ENCODE measurements around the gene RRAS. TPM values are rescaled to one million over a fixed set of nuclear protein-coding genes. Genes with fewer than 3 reads are reported as not detected.

RRAS gene
- 10 to 100 TPM; 12.0 to 13.4 TPM for total RNA-seq
- 10 to 100 TPM; 28.0 to 32.1 TPM for polyA plus RNA-seq

DNA sequence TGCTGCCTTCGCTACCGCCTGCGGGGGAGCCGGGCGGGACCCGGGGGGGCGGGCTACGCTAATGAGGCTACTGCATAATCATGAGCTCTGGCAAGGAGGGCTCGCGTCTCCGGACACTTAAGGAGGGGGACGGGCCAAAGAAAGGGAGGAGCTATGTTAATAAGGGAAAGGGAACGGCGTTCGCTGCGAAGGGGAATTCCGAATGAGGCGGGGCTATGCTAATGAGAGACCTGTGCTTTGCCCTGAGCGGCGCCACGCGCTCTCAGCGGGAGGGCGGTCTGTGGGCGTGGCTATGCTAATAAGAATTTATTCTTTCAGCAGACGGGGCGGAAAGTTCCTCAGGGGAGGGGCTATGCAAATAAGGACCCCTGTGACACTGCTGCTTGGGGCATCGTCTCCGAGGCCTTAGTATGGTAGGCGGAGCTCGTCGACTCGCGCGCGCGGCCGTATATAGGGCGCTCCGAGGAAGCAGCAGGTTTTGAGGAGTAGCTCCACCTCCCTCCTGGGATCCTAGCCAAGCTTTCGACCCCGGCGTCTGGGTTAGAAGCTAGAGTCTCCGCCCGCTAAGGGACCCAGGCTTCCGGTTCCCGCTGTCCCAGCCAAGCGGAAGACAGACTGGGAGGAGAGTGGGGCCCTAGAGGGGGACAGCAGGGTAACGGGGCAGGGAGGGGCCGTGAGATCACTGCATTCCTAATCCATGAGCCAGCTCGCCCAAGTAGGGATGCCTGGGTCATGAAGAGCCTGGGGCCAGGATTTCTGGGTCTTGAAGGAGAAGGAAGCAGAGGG is at the start of gene RRAS:
Gene RRAS (minus strand): TSS at position 31 of the 786 bp plus-strand sequence. CDS start 45 bp downstream, outside the sequence.
- no peaks in the 10 kb centered on the region for H3K36me3 ChIP-seq (ENCODE audit: insufficient read depth, low read length)
- Mint-ChIP-seq H3K4me1 (peaks cover 44 to 73% (median 56%) of the 10 kb centered on the region in 4 donors), H3K9me3 (peaks cover 0 to 2% (median 0%) of the 10 kb centered on the region in 8 donors), H3K27me3 (no peaks in the 10 kb centered on the region), H3K36me3 (peaks cover 3 to 15% of the 10 kb centered on the region in 2 donors), H3K4me3 (peak within 1 kb of the TSS; percentile 89 to 95 (median 92)), H3K27ac (peak within 1 kb of the TSS; percentile 96 to 100 (median 99))
- intact Hi-C loops (cut with micrococcal nuclease): loop anchor here (1.0 to 5.0 kb wide), 9 partner anchors 37 to 1318 kb away; partner anchors contain the start of genes AKT1S1, ALDH16A1, GYS1 and LMTK3
- peak within 1 kb of the TSS; percentile 42 to 73 for H3K4me3 ChIP-seq (ENCODE audit: low read length in 2 of 2)
- peaks cover 63% of the 10 kb centered on the region for H3K4me1 ChIP-seq (ENCODE audit: insufficient read depth, low read length)
- DNase-seq: peak; percentile 99 to 100 (median 100)
- H3K27ac ChIP-seq (ENCODE audit: low read depth, low read length): peak within 1 kb of the TSS; percentile 97
- H3K9me3 ChIP-seq (ENCODE audit: control insufficient read depth in 1 of 2, low read length in 2 of 2): no peaks in the 10 kb centered on the region
- CTCF ChIA-PET (ENCODE audit: partially characterized antibody): interaction anchor here (0.5 to 2.9 kb wide), 17 partner anchors 9 to 248 kb away, joined by 3 to 22 read pairs (median 4); partner anchors contain the start of genes BCL2L12, FUZ, IRF3 and NOSIP
- H3K27me3 ChIP-seq (ENCODE audit: insufficient read depth, low read length): no peaks in the 10 kb centered on the region
- POLR2A ChIA-PET (ENCODE audit: partially characterized antibody): interaction anchor here (0.6 to 5.0 kb wide), 34 partner anchors 9 to 765 kb away, joined by 3 to 146 read pairs (median 5); partner anchors contain the start of genes AKT1S1, ALDH16A1, BCL2L12 and FLT3LG

- Histone ChIP-seq H3K4me3 (ENCODE audit: low read length in 2 of 2) (peak within 1 kb of the TSS in 1 of 2 donors; percentile 49), H3K4me1 (ENCODE audit: insufficient read depth, low read length) (peaks cover 27% of the 10 kb centered on the region)
- no peaks in the 10 kb centered on the region for H3K9me3 Mint-ChIP-seq
Measured at GRCh38 chr19:49689133-49690078, 49.5 kb upstream of the RRAS start, which contains the start of gene ADM5. Gene ADM5, plus strand, starts transcription at chr19:49689594. Its CDS starts 244 bp downstream, at chr19:49689838.

DNA sequence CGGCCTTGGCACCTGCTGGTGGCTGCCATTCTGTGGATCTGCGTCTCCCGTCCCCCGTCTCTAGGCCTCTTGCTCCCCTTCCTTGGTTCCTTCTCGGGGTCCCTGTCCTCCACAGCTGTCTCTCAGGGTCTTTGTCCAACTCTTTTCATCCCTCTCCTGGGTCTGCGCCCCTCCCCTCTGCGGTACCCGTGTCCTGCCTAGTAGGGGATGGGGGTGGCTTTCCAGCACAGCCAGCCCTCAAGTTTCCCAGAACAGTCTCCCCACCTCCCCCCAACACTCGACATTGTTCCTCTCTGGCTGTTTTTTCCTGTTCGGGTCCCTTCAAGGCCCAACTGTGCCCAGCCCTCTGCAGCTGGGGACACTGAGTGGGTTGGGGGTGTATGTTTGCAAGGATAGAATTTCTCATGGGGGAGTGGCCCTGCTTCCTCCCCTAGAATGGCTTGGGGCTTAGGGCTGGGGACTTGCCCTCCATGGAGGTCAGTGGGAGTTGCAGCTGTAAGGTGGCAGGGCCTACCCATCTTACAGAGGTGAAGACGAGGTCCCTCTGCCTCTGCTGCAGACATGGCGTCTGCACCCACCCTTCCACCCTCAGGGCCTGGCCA is 48.7 kb upstream of the RRAS start:
- Mint-ChIP-seq H3K4me3 (no peak overlapping the region), H3K4me1 (peaks cover 12 to 27% (median 17%) of the 10 kb centered on the region in 4 donors), H3K36me3 (peaks cover 15 to 31% of the 10 kb centered on the region in 2 donors), H3K27me3 (peaks cover 8 to 13% of the 10 kb centered on the region in 2 donors), H3K9me3 (no peaks in the 10 kb centered on the region), H3K27ac (peak overlapping the region in 2 of 7 donors; percentile 10 to 31)
- intact Hi-C loops (cut with micrococcal nuclease): no loop called here
- Histone ChIP-seq H3K4me1 (ENCODE audit: insufficient read depth, low read length) (peaks cover 27% of the 10 kb centered on the region), H3K27me3 (ENCODE audit: insufficient read depth, low read length) (peaks cover 4% of the 10 kb centered on the region), H3K9me3 (ENCODE audit: control insufficient read depth in 1 of 2, low read length in 2 of 2) (no peaks in the 10 kb centered on the region), H3K4me3 (ENCODE audit: low read length in 2 of 2) (no peak overlapping the region), H3K36me3 (ENCODE audit: insufficient read depth, low read length) (peaks cover 24% of the 10 kb centered on the region), H3K27ac (ENCODE audit: low read depth, low read length) (no peak overlapping the region)
- POLR2A ChIA-PET (ENCODE audit: partially characterized antibody): no interaction called here
- CTCF ChIA-PET (ENCODE audit: partially characterized antibody): no interaction called here
- DNase-seq: peak in 1 of 5 donors; percentile 15

More at GRCh38 chr19:49689133-49690078, 49.5 kb upstream of the RRAS start, which contains the start of gene ADM5:
- Mint-ChIP-seq H3K27me3 (peaks cover 10 to 16% of the 10 kb centered on the region in 2 donors), H3K4me3 (peak within 1 kb of the TSS; percentile 85 to 94 (median 90)), H3K27ac (peak within 1 kb of the TSS in 6 of 7 donors; percentile 25 to 84 (median 47)), H3K4me1 (peaks cover 14 to 27% (median 17%) of the 10 kb centered on the region in 4 donors), H3K36me3 (peaks cover 10 to 23% of the 10 kb centered on the region in 2 donors)
- peak in 2 of 5 donors; percentile 19 to 46 for DNase-seq
- Histone ChIP-seq H3K27ac (ENCODE audit: low read depth, low read length) (no peak within 1 kb of the TSS), H3K36me3 (ENCODE audit: insufficient read depth, low read length) (peaks cover 16% of the 10 kb centered on the region), H3K27me3 (ENCODE audit: insufficient read depth, low read length) (peaks cover 4% of the 10 kb centered on the region), H3K9me3 (ENCODE audit: control insufficient read depth in 1 of 2, low read length in 2 of 2) (no peaks in the 10 kb centered on the region)
- POLR2A ChIA-PET (ENCODE audit: partially characterized antibody): interaction anchor here (1.3 kb wide), 1 partner anchor 13 kb away, joined by 4 read pairs; no protein-coding TSS in a partner anchor
- intact Hi-C loops (cut with micrococcal nuclease): no loop called here
- CTCF ChIA-PET (ENCODE audit: partially characterized antibody): interaction anchor here (0.9 to 1.6 kb wide), 4 partner anchors 9 to 28 kb away, joined by 3 to 5 read pairs (median 3); no protein-coding TSS in a partner anchor

DNA sequence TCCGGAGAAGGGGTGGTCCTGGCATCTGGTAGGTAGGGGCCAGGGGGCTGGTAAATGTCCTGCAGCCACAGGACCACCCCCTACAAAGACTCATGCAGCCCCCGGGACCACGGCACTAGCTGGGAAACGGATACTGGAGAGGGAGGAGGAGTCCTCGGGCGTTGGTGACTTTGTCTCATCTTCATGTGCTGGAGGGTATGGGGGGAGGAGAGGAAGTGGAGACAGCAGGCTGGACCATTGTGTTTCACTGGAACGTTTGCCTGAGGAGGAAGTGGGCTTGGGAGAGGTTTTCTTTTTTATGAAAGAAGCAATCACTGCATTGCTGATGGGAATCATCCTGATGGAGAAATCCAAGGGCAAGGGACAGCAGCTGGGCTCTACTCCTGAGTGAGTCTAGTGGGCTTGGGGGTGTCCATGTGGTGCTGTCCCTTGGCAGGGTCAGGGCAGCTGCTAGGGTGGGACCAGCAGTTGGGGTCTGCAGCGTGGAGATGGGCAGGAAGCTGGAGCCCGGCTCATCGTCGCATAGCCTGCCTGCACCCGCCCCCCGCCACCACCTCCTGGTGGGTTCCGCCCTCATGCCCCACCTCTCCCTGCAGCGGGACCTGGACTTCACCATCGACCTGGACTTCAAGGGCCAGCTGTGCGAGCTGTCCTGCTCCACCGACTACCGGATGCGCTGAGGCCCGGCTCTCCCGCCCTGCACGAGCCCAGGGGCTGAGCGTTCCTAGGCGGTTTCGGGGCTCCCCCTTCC is 47.8 kb upstream of the RRAS start:
- Histone ChIP-seq H3K27me3 (ENCODE audit: insufficient read depth, low read length) (peaks cover 4% of the 10 kb centered on the region), H3K4me1 (ENCODE audit: insufficient read depth, low read length) (peaks cover 27% of the 10 kb centered on the region), H3K4me3 (ENCODE audit: low read length in 2 of 2) (no peak overlapping the region), H3K36me3 (ENCODE audit: insufficient read depth, low read length) (peaks cover 25% of the 10 kb centered on the region), H3K27ac (ENCODE audit: low read depth, low read length) (no peak overlapping the region), H3K9me3 (ENCODE audit: control insufficient read depth in 1 of 2, low read length in 2 of 2) (no peaks in the 10 kb centered on the region)
- Mint-ChIP-seq H3K9me3 (no peaks in the 10 kb centered on the region), H3K36me3 (peaks cover 15 to 36% of the 10 kb centered on the region in 2 donors), H3K27ac (peak overlapping the region in 3 of 7 donors; percentile 8 to 77 (median 37)), H3K4me3 (no peak overlapping the region), H3K27me3 (peaks cover 8 to 13% of the 10 kb centered on the region in 2 donors), H3K4me1 (peaks cover 12 to 27% (median 17%) of the 10 kb centered on the region in 4 donors)
- intact Hi-C loops (cut with micrococcal nuclease): no loop called here
- DNase-seq: peak in 1 of 5 donors; percentile 36
- POLR2A ChIA-PET (ENCODE audit: partially characterized antibody): interaction anchor here (0.6 to 1.1 kb wide), 2 partner anchors 9 to 28 kb away, joined by 3 to 4 read pairs; no protein-coding TSS in a partner anchor
- CTCF ChIA-PET (ENCODE audit: partially characterized antibody): no interaction called here

DNA sequence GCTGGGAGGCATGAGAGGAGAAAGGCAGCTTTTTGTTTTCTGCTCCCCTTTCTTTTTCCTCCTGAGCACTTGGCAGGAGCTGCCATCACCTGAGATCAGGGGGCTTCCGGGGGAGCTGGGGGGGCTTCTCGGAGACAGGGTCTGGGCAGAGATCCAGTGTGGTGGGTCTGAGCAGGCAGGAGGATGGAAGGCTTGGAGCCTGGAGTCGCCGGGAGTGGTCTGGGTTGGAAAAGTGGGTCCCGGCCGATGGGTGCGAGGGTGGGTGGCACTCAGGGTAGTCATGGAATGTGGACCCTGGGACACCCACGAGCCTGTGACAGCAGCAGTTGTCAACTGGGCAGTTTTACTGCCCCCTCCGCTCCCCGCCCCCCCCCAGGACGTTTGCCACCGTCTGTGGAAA is 47.2 kb upstream of the RRAS start:
- H3K36me3 Mint-ChIP-seq: peaks cover 20 to 41% of the 10 kb centered on the region in 2 donors
- peak in 1 of 5 donors; percentile 25 for DNase-seq
- peaks cover 6 to 13% of the 10 kb centered on the region in 2 donors for H3K27me3 Mint-ChIP-seq
- Histone ChIP-seq H3K27me3 (ENCODE audit: insufficient read depth, low read length) (peaks cover under 1% of the 10 kb centered on the region), H3K4me3 (ENCODE audit: low read length in 2 of 2) (no peak overlapping the region), H3K4me1 (ENCODE audit: insufficient read depth, low read length) (peaks cover 27% of the 10 kb centered on the region), H3K27ac (ENCODE audit: low read depth, low read length) (no peak overlapping the region), H3K36me3 (ENCODE audit: insufficient read depth, low read length) (peaks cover 29% of the 10 kb centered on the region), H3K9me3 (ENCODE audit: control insufficient read depth in 1 of 2, low read length in 2 of 2) (no peaks in the 10 kb centered on the region)
- peak overlapping the region in 1 of 7 donors; percentile 41 for H3K27ac Mint-ChIP-seq
- no peaks in the 10 kb centered on the region for H3K9me3 Mint-ChIP-seq
- H3K4me3 Mint-ChIP-seq: no peak overlapping the region
- POLR2A ChIA-PET (ENCODE audit: partially characterized antibody): interaction anchor here (0.6 to 1.1 kb wide), 2 partner anchors 8 to 29 kb away, joined by 3 to 4 read pairs; no protein-coding TSS in a partner anchor
- peaks cover 12 to 23% (median 18%) of the 10 kb centered on the region in 4 donors for H3K4me1 Mint-ChIP-seq
- CTCF ChIA-PET (ENCODE audit: partially characterized antibody): no interaction called here
- intact Hi-C loops (cut with micrococcal nuclease): no loop called here

All from CD4-positive, alpha-beta memory T cell (primary cell).